Fibroblast of mammary gland (primary cell): ENCODE results near the gene CHST11.

ENCODE experiments used
- DNase-seq: peaks from one replicate; pipeline ENCODE4 v3.0.0-alpha.2; 2010; ENCODE audit warnings: low read depth
- H3K4me3 ChIP-seq: 2 replicates; pipeline ENCODE4 v1.5.1; 2011; ENCODE audit warnings: low read depth, mild to moderate bottlenecking, low read length, moderate library complexity; ENCODE audit not compliant: control insufficient read depth
- CTCF ChIP-seq: conservative IDR thresholded peaks from 2 replicates; pipeline ENCODE4 v1.5.1; 2011; ENCODE audit warnings: low read depth, low read length, inconsistent platforms; ENCODE audit not compliant: control insufficient read depth, insufficient read depth

Gene CHST11

GRCh38 chr12:104494793-104495158 lies 38.0 kb downstream of the CHST11 start:
- DNase-seq: peak; percentile 75
- H3K4me3 ChIP-seq: no peak overlapping the region
- TF ChIP-seq CTCF: no peak

GRCh38 chr12:104495786-104496185 lies 39.0 kb downstream of the CHST11 start:
- no peak overlapping the region for H3K4me3 ChIP-seq
- TF ChIP-seq CTCF: no peak

GRCh38 chr12:104496336-104496735 lies 39.6 kb downstream of the CHST11 start:
- no peak for TF ChIP-seq CTCF
- no peak overlapping the region for H3K4me3 ChIP-seq
- DNase-seq: no peak

More at GRCh38 chr12:104495786-104496185, 39.0 kb downstream of the CHST11 start:
- DNase-seq: peak; percentile 47

GRCh38 chr12:104498211-104498801 lies 41.6 kb downstream of the CHST11 start:
- no peak overlapping the region for H3K4me3 ChIP-seq
- peak; percentile 62 for DNase-seq

GRCh38 chr12:104499668-104500332 lies 43.1 kb downstream of the CHST11 start:
- no peak for TF ChIP-seq CTCF
- DNase-seq: no peak
- H3K4me3 ChIP-seq: no peak overlapping the region

More at GRCh38 chr12:104498211-104498801, 41.6 kb downstream of the CHST11 start:
- no peak for TF ChIP-seq CTCF

- TF ChIP-seq CTCF: no peak
- DNase-seq: no peak
- no peak overlapping the region for H3K4me3 ChIP-seq
Observed at GRCh38 chr12:104501115-104501514, 44.4 kb downstream of the CHST11 start.
